MCF 10A (cell line): ENCODE results near the gene PPP1R1B. TPM values are rescaled to one million over a fixed set of nuclear protein-coding genes. Genes with fewer than 3 reads are reported as not detected.

Experiments
- BruUV-seq: library from RNA; stranded (reverse); fragments of 400-500 nt; replicated peaks from 2 replicates; lab custom pipeline; 2021; lab: Mats Ljungman, UMichigan
- CTCF ChIA-PET: fragments of 300-600 bp; sonication (Branson Sonifier 250); formaldehyde crosslinking; extraction: SDS; loops from one replicate; lab custom pipeline; 2021; ENCODE audit warnings: antibody characterized with exemption, inconsistent platforms; lab: Yijun Ruan, JAX
- POLR2A ChIA-PET: fragments of 300-600, 350-650 bp; sonication (Branson Sonifier 250); formaldehyde crosslinking; extraction: SDS; loops from one replicate; lab custom pipeline; 2020; ENCODE audit warnings: antibody characterized with exemption, inconsistent platforms; lab: Yijun Ruan, JAX
- DNase-seq: peaks from one replicate; pipeline ENCODE4 v3.0.0-alpha.2; 2018; ENCODE audit not compliant: unreplicated experiment
- H3K27ac Mint-ChIP-seq: one replicate; pipeline ENCODE4 v1.8.0; 2022; ENCODE audit warnings: mild to moderate bottlenecking, low read depth, mixed read lengths; ENCODE audit not compliant: unreplicated experiment
- H3K27me3 Mint-ChIP-seq: one replicate; pipeline ENCODE4 v1.8.0; 2022; ENCODE audit warnings: mixed read lengths; ENCODE audit not compliant: insufficient read depth, unreplicated experiment
- H3K36me3 Mint-ChIP-seq: one replicate; pipeline ENCODE4 v1.8.0; 2022; ENCODE audit warnings: mild to moderate bottlenecking, moderate library complexity, mixed read lengths; ENCODE audit not compliant: insufficient read depth, unreplicated experiment
- H3K4me1 Mint-ChIP-seq: one replicate; pipeline ENCODE4 v1.8.0; 2022; ENCODE audit warnings: mixed read lengths; ENCODE audit not compliant: insufficient read depth, unreplicated experiment
- H3K4me3 Mint-ChIP-seq: one replicate; pipeline ENCODE4 v1.8.0; 2022; ENCODE audit warnings: mild to moderate bottlenecking, moderate library complexity, mixed read lengths; ENCODE audit not compliant: unreplicated experiment
- H3K9me3 Mint-ChIP-seq: one replicate; pipeline ENCODE4 v1.8.0; 2022; ENCODE audit warnings: mixed read lengths; ENCODE audit not compliant: unreplicated experiment
- intact Hi-C: fragments of 100-400 bp; cut with micrococcal nuclease; formaldehyde crosslinking; loops from 2 replicates; pipeline ENCODE4 v1.14.1; 2022
- total RNA-seq: library from RNA; stranded (reverse); gene quantifications from 2 replicates; pipeline ENCODE4 v1.2.3, GENCODE V29; 2022
- TF ChIP-seq, protein P1 (sequence below): fragments of 200-600 bp; IDR thresholded peaks from one replicate; pipeline ENCODE4 v1.8.0; 2022; ENCODE audit warnings: antibody characterized with exemption, mild to moderate bottlenecking; ENCODE audit not compliant: unreplicated experiment

PPP1R1B gene
- total RNA-seq, 1 experiment from 2014 or later = not detected

DNA sequence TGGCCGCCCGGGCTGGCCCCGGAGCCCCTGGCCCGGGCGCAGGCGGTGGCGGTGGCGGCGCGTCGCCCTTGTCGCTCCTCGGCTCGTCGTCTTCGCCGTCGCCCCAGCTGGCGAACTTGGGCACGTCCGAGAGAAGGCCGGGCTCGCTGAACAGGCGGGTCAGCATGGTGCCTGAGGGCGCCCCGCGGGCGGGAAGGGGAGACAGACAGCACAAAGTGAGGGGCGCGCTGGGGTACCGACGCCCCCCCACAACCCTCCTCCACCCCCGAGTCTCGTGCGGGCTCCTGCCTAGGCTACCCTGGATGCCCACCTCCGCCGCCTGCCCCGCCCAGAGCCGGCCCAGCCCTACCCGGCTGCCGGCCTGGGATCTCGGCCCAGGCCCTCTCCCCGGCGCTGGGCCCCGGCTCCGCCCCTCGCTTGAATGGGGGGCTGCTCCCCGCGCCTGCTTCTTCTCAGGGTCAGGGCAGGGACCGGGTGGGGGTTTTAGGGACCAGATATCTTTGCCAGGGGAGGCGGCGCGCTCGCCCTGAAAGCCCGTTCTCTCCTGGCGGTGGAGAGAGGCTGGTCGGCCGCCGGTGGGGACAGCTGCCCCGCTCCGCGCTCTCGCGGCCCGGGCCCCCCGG is 20.2 kb upstream of the PPP1R1B start:
- H3K27me3 Mint-ChIP-seq = peaks cover 78% of the 10 kb centered on the region
- POLR2A ChIA-PET = no interaction called here
- H3K4me3 Mint-ChIP-seq = no peak overlapping the region
- intact Hi-C loops = no loop called here
- TF ChIP-seq, protein P1, sequence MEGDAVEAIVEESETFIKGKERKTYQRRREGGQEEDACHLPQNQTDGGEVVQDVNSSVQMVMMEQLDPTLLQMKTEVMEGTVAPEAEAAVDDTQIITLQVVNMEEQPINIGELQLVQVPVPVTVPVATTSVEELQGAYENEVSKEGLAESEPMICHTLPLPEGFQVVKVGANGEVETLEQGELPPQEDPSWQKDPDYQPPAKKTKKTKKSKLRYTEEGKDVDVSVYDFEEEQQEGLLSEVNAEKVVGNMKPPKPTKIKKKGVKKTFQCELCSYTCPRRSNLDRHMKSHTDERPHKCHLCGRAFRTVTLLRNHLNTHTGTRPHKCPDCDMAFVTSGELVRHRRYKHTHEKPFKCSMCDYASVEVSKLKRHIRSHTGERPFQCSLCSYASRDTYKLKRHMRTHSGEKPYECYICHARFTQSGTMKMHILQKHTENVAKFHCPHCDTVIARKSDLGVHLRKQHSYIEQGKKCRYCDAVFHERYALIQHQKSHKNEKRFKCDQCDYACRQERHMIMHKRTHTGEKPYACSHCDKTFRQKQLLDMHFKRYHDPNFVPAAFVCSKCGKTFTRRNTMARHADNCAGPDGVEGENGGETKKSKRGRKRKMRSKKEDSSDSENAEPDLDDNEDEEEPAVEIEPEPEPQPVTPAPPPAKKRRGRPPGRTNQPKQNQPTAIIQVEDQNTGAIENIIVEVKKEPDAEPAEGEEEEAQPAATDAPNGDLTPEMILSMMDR = no peak
- CTCF ChIA-PET = no interaction called here
- H3K4me1 Mint-ChIP-seq = peaks cover 6% of the 10 kb centered on the region
- no peaks in the 10 kb centered on the region for H3K36me3 Mint-ChIP-seq
- no peaks in the 10 kb centered on the region for H3K9me3 Mint-ChIP-seq
- H3K27ac Mint-ChIP-seq = no peak overlapping the region
- BruUV-seq = no TSS peak
- no peak for DNase-seq

DNA sequence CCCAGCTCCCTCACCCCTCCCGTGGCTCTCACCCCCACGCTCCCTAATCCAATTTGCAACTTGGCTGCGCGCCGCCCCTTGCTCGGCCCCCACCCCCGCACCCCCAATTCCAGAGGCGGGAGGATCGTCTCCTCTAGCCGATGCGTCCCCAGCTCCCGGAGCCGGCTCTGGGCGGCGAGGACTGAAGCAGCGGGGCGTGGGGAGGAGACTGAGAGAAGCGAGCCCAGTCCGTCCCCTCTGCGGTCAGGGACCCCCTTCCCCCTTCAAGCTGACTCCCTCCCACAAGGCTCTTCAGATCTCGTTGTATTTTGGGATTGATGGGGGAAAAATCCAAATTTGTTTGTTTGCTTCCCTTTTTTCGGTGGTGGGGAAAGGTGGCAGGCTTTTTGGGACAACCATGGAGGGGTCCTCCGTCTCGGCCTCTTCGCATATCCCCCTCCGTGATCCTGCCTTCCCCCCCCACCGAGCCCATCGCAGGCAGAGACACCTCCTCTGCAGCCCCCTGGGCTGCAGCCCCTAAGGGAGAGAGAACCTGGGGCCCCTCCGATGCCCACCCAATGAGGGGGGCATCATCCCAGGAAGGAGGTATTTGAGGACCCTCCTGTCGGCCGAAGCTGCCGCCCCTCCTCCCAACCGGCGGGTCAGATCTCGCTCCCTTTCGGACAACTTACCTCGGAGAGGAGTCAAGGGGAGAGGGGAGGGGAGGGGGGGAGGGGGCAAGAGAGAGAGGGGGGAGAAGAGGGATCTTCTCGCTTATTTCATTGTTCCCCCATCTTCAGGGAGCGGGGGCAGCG is 19.5 kb upstream of the PPP1R1B start:
- no peak overlapping the region for H3K4me3 Mint-ChIP-seq
- TF ChIP-seq, protein P1 = no peak
- H3K27ac Mint-ChIP-seq = no peak overlapping the region
- no TSS peak for BruUV-seq
- DNase-seq = no peak
- peaks cover 6% of the 10 kb centered on the region for H3K4me1 Mint-ChIP-seq
- CTCF ChIA-PET = no interaction called here
- no peaks in the 10 kb centered on the region for H3K36me3 Mint-ChIP-seq
- POLR2A ChIA-PET = no interaction called here
- intact Hi-C loops = no loop called here
- peaks cover 74% of the 10 kb centered on the region for H3K27me3 Mint-ChIP-seq
- H3K9me3 Mint-ChIP-seq = no peaks in the 10 kb centered on the region

DNA sequence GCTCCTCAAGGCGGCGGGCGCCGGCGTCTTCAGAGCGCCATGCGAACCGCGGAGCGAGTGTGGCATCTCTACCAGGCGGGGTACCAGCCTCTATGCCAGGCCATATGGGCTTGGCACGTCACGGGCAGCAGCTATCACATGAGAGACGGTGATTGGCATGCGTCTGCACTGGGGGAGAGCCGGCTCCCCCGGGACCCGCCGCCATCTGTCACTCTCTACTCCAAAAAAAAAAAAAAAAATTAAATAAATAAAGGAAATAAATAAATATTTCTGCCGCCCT is 19.0 kb upstream of the PPP1R1B start, which contains the start of gene NEUROD2:
Gene NEUROD2 (minus strand): TSS at position 70 of the 280 bp plus-strand sequence. CDS start 1,321 bp downstream, outside the sequence.
- Mint-ChIP-seq H3K4me1 (peaks cover 6% of the 10 kb centered on the region), H3K4me3 (no peak within 1 kb of the TSS), H3K27ac (no peak within 1 kb of the TSS), H3K36me3 (no peaks in the 10 kb centered on the region), H3K9me3 (no peaks in the 10 kb centered on the region), H3K27me3 (peaks cover 72% of the 10 kb centered on the region)
- CTCF ChIA-PET = interaction anchor here (0.6 kb wide), 1 partner anchor 14 kb away, joined by 5 read pairs; no protein-coding TSS in a partner anchor
- intact Hi-C loops = no loop called here
- POLR2A ChIA-PET = no interaction called here
- TF ChIP-seq, protein P1 = no peak
- no TSS peak for BruUV-seq
- no peak for DNase-seq

DNA sequence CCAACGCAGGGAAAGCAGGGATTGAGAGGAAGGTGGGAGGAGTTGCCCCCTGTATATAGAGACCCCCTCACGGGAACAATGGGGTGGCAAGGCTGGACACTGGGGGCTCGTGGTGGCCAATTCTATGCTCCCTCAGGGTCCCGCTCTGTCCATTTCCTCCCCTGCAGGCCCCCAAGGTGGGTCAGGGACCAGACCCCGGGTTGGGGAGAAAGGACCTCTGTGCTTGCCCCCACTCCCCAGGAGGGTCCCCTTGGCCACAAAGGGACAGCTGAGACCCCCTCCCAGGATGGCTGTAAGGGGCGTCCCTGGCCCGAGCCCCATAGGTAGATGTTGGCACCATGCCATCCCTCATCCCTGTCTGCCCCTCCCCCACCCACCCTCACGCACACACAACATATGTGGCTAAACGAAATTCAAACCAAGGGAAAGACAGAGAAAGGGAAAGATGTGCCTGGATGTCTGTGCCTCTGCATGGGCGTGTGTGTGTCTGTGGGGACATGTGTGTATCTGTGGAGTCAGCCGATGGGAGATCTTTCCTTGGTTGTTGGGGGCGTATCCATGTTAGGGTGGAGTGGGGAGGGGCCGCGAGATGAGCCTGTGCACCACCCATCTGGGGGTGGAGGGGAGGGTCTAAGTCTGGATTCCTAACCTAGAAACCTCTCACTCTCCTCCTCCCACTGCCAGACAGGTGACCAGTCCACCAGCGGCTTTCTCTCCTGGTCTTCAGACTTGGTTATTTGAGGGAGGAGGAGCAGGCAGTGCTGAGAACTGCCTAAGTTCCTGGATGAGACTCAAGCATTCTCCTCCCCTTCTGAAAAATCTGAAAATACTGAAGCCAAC is 18.4 kb upstream of the PPP1R1B start:
- no peak overlapping the region for H3K4me3 Mint-ChIP-seq

More for the DNA sequence above, 18.4 kb upstream of the PPP1R1B start:
- no peak overlapping the region for H3K27ac Mint-ChIP-seq
- BruUV-seq = no TSS peak
- peaks cover 72% of the 10 kb centered on the region for H3K27me3 Mint-ChIP-seq
- CTCF ChIA-PET = interaction anchor here (0.6 kb wide), 1 partner anchor 15 kb away, joined by 5 read pairs; no protein-coding TSS in a partner anchor
- H3K9me3 Mint-ChIP-seq = no peaks in the 10 kb centered on the region
- TF ChIP-seq, protein P1 = no peak
- no peaks in the 10 kb centered on the region for H3K36me3 Mint-ChIP-seq
- DNase-seq = no peak
- POLR2A ChIA-PET = no interaction called here
- intact Hi-C loops = no loop called here
- peaks cover 2% of the 10 kb centered on the region for H3K4me1 Mint-ChIP-seq
